Coronary artery (tissue), 2 donors: ENCODE results near the gene OR4M2.
"Not testable (repeated sequence)": the region's sequence is repeated elsewhere in the genome, so short reads cannot be mapped to it uniquely, and the experiment has no call there.

Experiments
- DNase-seq: peaks from one replicate; pipeline ENCODE4 v3.0.0-alpha.2; 2017; ENCODE audit warnings: low spot score
- H3K27ac ChIP-seq, 2 donors: fragments of 200-600 bp; sonication (generic); one replicate each; pipeline ENCODE4 v1.5.1; 2016 to 2019
- H3K4me3 ChIP-seq: fragments of 200-600 bp; sonication (generic); 2 replicates; pipeline ENCODE4 v1.5.1; 2016; ENCODE audit warnings: mild to moderate bottlenecking, moderate library complexity

The OR4M2 gene, protein sequence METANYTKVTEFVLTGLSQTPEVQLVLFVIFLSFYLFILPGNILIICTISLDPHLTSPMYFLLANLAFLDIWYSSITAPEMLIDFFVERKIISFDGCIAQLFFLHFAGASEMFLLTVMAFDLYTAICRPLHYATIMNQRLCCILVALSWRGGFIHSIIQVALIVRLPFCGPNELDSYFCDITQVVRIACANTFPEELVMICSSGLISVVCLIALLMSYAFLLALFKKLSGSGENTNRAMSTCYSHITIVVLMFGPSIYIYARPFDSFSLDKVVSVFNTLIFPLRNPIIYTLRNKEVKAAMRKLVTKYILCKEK

DNA sequence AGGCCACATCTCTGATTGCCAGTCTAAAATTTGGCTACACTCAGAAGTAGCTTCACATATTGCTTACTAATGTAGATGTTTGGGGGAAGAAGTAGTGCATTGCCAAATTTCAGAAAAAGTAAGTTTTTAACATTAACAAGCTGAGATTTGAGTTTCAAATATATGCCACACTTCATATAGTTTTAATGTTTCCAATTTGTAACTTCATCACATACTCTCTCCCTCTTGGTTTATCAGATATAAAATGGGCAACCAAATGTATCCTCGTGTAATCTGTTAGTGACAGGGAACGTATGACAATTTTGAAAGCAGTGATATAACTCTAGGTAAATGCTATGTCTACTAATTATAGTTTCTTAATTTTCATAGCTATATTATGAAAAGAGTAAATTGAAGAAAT lies at the start of gene OR4M2:
TSS of gene OR4M2 (plus strand) at position 301 of the 400 bp plus-strand sequence. CDS start at position 399, 98 bp downstream.
- H3K4me3 ChIP-seq, H3K27ac ChIP-seq, DNase-seq: not testable (repeated sequence)

- H3K27ac ChIP-seq, H3K4me3 ChIP-seq, DNase-seq: not testable (repeated sequence)
These were observed 11.1 kb upstream of the OR4M2 start for GRCh38 chr15:22069267-22069666.

DNA sequence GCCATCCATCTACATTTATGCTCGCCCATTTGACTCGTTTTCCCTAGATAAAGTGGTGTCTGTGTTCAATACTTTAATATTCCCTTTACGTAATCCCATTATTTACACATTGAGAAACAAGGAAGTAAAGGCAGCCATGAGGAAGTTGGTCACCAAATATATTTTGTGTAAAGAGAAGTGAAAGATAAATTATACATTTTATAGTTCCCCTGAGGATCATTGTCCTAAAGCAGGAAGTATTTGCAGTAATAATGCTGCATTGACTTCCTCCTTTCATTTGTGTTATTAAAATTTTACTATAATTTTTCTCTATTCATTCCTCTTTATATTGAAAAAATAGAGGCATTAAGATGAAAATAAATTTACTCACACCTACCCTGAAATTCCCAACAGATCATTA lies 1.1 kb downstream of the OR4M2 start:
- H3K4me3 ChIP-seq, DNase-seq, H3K27ac ChIP-seq: not testable (repeated sequence)

GRCh38 chr15:22098616-22099253 lies 18.4 kb downstream of the OR4M2 start:
- H3K27ac ChIP-seq, DNase-seq, H3K4me3 ChIP-seq: not testable (repeated sequence)

DNA sequence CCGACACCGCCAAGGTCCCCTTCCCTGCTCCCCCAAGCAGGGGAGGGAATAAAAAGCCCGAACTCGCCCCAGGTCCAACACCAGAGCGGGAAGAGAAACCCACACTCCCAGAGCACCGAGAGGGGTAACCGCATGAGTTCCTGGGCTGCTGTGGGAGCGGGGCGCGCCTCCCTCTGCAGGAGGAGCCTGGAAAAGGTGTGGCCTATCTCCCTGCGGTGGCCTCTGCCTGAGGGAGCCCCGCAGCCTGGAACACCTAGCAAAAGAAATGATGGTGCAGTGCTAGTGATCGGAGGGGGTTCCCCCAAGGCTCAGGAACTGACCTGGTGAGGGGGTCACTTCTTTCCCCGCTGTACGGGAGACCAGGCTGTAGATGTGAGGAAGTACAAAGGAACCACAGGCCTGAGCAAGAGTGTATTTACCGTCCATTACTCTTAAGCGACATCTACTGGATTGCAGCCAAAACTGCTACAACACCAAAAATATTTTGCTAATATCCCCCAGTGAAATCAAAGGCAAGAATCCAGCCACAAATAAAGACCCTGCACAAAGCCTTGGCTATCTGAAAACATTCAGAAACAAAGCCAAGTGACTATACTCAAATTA lies 19.1 kb downstream of the OR4M2 start:
- not testable (repeated sequence) for H3K27ac ChIP-seq, DNase-seq, H3K4me3 ChIP-seq

GRCh38 chr15:22122033-22122432 lies 41.7 kb downstream of the OR4M2 start:
- H3K4me3 ChIP-seq, DNase-seq, H3K27ac ChIP-seq: not testable (repeated sequence)
